Cardiac fibroblast (primary cell): ENCODE results near the gene NPC2.

Source experiments
- DNase-seq, 2 donors: peaks; one replicate each; pipeline versions ENCODE4 v3.0.0 to v3.0.0-alpha.2; 2010; ENCODE audit warnings: low read depth in 2 of 2
- H3K4me3 ChIP-seq, 2 donors: replicated peaks in 1 of 2; 1 replicate in 1 of 2; 2 replicates in 1 of 2; pipeline ENCODE4 v1.5.1; 2011; ENCODE audit warnings: low read depth in 2 of 2, low read length in 2 of 2, mild to moderate bottlenecking in 2 of 2, moderate library complexity in 1 of 2
- TF ChIP-seq, protein P1 (sequence below): IDR thresholded peaks from one replicate; pipeline ENCODE4 v1.5.1; 2011; ENCODE audit warnings: low read depth, mild to moderate bottlenecking, low read length, inconsistent platforms

The NPC2 gene

DNA sequence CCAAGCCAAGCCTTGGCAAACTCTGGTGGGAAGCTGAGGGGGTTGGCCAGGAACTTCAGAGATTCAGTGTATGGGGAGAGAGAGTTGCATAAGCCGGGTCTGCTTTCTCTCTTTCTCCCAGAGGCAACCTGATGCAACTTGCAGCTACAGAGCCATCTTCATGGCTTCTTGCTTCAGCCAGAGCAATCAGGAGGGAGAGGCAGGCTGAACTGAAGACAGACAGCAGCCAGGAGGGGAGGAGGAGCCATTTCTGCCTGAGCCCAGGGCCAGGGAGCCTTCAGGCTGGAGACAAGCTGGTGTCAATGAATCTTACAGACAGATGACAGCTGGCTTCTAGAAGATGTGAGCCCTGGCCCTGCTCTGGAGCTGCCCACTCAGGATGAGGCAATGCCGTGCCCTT, 18.7 kb downstream of the NPC2 start:
- H3K4me3 ChIP-seq = no peak overlapping the region
- DNase-seq = peak in 1 of 2 donors; percentile 17
- TF ChIP-seq, protein P1, sequence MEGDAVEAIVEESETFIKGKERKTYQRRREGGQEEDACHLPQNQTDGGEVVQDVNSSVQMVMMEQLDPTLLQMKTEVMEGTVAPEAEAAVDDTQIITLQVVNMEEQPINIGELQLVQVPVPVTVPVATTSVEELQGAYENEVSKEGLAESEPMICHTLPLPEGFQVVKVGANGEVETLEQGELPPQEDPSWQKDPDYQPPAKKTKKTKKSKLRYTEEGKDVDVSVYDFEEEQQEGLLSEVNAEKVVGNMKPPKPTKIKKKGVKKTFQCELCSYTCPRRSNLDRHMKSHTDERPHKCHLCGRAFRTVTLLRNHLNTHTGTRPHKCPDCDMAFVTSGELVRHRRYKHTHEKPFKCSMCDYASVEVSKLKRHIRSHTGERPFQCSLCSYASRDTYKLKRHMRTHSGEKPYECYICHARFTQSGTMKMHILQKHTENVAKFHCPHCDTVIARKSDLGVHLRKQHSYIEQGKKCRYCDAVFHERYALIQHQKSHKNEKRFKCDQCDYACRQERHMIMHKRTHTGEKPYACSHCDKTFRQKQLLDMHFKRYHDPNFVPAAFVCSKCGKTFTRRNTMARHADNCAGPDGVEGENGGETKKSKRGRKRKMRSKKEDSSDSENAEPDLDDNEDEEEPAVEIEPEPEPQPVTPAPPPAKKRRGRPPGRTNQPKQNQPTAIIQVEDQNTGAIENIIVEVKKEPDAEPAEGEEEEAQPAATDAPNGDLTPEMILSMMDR = no peak

DNA sequence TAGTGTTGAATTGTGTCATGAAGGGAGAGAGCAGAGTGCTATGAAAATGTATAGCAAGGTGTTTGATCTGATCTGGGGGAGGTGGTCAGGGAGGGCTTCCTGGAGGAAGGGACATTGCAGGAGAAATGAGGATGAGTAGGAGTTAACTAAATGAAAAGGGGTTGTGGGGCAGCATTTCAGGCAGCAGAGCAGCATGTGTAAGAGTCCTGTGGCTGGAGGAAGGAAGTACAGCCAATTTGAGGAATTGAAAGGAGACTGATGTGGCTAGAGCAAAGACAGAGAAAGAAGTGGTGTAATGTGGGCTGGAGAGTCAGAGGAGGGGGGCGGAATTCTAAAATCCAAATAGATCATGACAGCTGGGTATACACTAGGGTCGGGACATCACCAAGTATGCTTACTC, 20.5 kb downstream of the NPC2 start:
- H3K4me3 ChIP-seq = no peak overlapping the region
- TF ChIP-seq, protein P1 = no peak
- no peak for DNase-seq

DNA sequence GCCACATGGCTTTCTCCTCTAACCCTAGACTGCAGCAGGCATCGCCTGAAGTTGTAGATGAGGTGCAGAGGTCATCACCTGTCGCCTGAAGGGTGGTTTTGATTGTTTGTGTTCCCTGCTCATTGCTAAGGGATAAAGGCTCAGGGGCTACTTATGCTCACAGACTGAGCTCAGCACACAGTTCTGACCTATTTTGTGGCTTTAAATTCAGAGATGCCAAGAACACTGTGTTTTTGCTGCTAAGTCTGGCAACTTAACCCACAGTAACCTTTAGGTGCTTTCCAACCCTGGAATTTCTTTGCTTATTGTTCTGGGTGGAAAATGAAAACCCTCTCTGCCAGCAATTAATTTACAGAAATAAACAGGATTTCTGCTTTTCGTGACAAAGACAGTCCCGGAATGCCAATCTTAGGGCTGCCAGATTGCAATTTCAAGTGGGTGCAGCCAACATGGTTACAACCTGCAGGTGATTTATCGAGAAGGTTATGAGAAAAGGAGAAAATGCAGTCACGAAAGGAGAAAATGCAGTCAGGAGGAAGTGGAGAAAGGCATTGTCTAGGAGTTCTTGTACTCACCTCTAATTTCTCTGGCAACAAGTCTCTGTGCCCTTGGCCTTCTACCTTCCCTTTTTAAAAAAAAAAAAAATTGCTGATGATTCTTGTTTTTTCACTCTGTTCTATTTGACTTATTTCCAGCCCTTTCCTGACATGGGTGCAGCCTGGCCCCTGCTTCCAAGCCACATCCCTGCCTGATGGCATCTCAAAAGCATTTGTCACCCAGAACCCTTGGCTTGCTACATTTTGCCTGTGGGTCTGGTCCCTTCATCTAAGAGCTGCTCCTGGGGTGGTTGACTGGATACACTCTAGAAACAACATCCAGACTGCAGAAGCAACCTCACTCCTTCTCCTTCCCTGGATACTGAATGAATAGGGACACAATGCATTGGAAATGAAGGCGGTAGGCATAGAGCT, 23.3 kb downstream of the NPC2 start:
- TF ChIP-seq, protein P1 = no peak
- no peak for DNase-seq
- H3K4me3 ChIP-seq = no peak overlapping the region

DNA sequence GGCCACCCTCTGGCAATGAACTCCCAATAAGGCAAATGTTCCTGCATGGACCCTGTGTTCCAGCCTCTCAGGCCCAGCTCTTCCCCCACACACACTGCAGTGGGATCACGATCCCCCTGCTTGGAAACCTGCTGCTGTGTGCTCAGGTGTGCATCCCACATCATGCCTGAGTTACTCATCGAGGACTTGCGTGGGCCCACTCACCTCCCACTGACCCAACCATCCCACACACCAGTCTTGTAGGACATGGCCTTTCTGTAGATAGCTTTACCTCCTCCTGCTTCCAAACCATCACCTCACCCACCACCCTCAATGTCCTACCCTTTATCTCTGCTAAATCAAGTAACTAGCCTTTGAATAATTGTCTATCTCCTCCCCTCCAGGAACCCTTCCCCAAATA, 24.6 kb downstream of the NPC2 start:
- no peak overlapping the region for H3K4me3 ChIP-seq
- DNase-seq = no peak
- TF ChIP-seq, protein P1 = no peak

DNA sequence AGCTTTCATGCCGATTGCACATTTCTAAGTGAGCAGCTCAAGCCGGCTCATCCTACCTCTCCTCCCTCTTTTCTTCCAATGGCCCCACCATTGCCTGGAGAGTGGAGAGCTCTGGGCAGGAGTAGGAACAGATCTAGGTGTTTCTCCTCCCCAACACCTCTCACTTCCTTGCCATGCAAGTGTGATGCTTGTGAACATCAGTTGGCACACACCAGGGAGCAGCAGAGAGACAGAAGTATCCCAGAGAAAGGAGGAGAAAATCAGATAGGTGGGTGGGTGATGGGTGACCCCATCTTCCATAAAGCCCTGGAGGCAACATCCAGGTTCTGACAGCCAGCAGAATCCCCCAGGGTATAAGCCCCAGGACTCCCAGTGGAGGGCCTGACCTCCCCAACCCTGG, 27.8 kb downstream of the NPC2 start:
- TF ChIP-seq, protein P1 = no peak
- no peak overlapping the region for H3K4me3 ChIP-seq
- no peak for DNase-seq

DNA sequence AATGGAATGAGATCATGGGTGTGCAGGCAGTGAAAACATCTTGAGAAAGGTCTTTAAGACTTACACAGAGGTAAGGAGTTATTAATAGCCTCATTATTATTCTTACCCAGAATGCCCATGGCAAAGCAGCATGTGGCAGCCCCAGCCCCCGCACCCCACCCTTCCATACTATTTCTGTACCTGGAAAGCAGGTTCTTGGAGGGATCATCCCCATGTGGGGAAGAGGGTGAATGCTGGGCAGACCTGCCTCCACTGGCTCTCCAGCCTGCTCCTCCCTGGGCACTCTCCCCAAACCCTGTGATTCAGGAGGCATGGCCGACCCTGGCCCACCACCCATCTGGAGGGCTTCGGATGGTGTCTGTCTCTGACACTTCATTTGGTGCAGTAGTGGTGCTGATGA, 28.3 kb downstream of the NPC2 start:
- DNase-seq = no peak
- H3K4me3 ChIP-seq = no peak overlapping the region
- TF ChIP-seq, protein P1 = no peak
